Loucy (cell line): ENCODE measurements around the gene LIMS1.
"Not testable (repeated sequence)": the region's sequence is repeated elsewhere in the genome, so short reads cannot be mapped to it uniquely, and the experiment has no call there.

Experiments used
- EZH2phosphoT487 ChIP-seq: fragments of 200-600 bp; IDR thresholded peaks from 2 replicates; pipeline ENCODE4 v1.6.1; 2018; ENCODE audit warnings: antibody characterized with exemption, mild to moderate bottlenecking, moderate library complexity, borderline replicate concordance
- TF ChIP-seq, protein P1 (sequence below): fragments of 200-600 bp; sonication (generic); conservative IDR thresholded peaks from 2 replicates; pipeline ENCODE4 v1.5.1; 2014; ENCODE audit warnings: mild to moderate bottlenecking, antibody characterized with exemption, low read length

DNA sequence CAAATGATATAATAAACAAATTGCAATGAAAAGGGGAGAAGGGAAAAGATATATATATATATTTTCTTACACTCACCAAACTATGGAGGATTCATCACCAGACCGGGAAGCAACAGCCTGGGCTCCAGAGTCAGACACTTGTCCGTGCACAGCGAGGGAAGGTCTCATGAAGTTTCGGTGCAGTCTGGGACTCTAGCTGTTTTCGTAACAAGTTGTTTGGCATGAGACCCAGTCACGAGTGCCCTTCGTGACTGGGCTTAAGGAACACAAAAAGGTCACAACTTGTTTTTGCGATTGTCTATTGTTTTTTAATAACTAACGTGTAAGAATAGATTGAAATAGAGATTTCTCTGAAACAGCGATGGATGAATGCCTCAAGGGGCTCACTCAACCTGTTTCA, 66.9 kb downstream of the LIMS1 start:
- TF ChIP-seq, protein P1, sequence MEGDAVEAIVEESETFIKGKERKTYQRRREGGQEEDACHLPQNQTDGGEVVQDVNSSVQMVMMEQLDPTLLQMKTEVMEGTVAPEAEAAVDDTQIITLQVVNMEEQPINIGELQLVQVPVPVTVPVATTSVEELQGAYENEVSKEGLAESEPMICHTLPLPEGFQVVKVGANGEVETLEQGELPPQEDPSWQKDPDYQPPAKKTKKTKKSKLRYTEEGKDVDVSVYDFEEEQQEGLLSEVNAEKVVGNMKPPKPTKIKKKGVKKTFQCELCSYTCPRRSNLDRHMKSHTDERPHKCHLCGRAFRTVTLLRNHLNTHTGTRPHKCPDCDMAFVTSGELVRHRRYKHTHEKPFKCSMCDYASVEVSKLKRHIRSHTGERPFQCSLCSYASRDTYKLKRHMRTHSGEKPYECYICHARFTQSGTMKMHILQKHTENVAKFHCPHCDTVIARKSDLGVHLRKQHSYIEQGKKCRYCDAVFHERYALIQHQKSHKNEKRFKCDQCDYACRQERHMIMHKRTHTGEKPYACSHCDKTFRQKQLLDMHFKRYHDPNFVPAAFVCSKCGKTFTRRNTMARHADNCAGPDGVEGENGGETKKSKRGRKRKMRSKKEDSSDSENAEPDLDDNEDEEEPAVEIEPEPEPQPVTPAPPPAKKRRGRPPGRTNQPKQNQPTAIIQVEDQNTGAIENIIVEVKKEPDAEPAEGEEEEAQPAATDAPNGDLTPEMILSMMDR: not testable (repeated sequence)
- TF ChIP-seq EZH2phosphoT487: not testable (repeated sequence)
